Measurements from ENCODE around the gene ZKSCAN3.
A peak's percentile ranks its signal among the peaks of the same experiment; 100 is the strongest.
"Not testable (repeated sequence)": the region's sequence is repeated elsewhere in the genome, so short reads cannot be mapped to it uniquely, and the experiment has no call there.

The ZKSCAN3 gene

DNA sequence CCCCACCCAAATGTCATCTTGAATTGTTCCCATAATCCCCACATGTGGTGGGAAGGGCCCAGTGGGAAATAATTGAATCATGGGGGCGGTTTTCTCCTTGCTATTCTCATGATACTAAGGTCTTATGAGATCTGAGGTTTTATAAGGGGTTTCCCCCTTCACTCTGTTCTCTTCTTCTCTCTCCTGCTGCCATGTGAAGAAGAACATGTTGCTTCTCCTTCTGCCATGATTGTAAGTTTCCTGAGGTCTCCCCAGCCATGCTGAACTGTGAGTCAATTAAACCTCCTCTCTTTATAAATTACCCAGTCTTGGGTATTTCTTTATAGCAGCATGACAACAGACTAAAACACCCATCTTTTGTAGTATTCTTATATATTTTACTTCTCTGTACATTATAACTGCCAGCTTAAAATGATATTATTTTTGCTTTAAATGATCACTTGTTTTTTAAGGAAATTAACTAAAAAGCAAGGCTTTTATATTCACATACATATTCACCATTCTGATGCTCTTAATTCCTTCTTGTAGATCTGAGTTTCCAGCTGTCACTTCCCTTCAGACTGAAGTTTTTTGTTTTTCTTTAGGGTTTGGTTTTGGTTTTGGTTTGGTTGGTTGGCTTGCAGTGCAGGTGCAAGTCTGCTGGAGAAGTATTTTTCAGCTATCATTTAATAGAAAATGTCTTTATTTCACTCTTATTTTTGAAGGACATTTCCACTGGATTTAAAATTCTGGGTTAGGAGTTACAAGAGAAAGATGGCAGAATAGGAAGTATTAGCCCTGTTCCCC is 9.2 kb upstream of the ZKSCAN3 start:
- no peak for DNase-seq (ENCODE audit: low read depth, low spot score)

DNA sequence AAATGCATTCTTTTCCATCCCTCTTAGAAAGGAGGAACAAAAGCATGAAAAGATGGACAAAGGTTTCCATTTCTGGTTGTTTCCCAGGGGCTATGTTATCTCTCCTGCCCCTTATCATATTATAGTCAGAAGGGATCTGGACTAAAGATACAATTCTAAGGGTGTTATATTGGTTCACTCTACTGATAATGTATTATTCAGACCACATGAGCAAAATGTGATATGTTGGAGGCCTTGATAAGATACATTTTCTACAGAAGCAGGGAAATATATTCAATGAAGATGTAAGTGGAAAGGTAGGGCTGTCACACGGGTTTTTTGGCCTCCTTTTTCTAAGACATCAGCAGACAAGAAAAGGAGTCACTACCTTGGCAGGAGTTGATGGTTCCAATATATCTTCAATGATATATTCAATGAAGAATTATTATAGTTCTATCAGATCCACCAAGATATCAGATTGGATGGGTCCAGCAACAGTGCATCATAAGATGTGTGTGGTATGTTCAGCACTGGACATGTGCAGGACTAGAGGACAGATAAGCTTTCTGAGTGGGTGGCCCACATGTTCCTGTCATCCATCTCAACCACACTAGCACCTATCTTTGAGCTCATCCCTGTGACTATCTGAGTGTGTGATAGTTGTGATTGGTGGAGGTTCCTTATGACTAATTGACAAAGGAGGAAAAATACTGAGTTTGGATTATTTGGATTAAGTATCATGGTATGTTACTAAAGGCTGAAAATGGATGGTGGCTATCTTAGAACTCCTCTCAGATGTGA is 5.7 kb upstream of the ZKSCAN3 start:
- no peak for DNase-seq (ENCODE audit: low read depth, low spot score)

- no peak for DNase-seq (ENCODE audit: low read depth, low spot score)
Observed at GRCh38 chr6:28345201-28345600, 4.5 kb upstream of the ZKSCAN3 start.

GRCh38 chr6:28347119-28347518 is 2.6 kb upstream of the ZKSCAN3 start:
- DNase-seq (ENCODE audit: low read depth, low spot score) = no peak

DNA sequence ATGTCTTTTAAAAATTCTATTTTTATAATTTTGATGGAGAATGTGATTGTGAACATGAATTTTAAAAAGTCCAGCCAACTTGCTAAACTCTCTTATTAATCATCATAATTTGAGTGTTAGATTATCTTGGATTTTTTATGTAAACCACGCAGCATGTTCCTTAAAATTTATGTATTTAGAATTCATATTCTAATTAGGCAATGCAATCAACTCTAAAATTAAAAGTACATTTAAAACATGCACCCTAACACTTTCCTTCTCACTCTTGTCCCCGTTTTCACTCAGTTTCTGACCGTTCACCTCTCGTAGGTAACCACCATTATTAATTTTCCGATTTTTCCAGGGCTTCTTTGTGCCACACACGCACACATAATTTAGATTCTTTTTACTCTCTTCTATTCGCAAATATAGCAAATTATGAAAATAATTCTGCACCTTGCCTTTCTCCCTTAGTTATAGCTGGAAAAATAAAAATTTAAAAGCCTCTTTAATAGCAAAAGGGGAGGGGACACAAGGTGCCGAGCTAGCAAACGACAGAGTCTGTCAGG is 329 bp upstream of the ZKSCAN3 start:
- no peak for DNase-seq (ENCODE audit: low read depth, low spot score)

DNA sequence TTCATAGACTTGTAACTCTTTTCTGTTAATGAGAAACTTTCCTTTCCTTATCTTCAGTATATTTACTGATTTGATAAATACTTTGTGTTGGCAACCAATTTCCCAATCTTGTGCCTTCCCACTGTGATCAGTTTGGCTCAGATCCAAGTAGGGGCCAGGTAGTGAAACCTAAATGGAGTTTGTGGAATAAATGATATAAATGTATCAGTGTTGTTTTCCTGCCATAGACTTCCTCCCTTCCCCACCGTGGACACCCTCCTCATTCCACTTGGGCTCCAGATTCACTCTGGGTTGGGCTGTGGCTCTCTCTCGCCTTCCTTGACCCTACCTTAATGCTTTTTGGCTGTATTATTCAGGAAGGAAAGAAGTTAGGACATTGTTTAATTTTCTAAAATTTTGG is 1.3 kb downstream of the ZKSCAN3 start:
- no peak for DNase-seq (ENCODE audit: low read depth, low spot score)

- DNase-seq (ENCODE audit: low read depth, low spot score) = no peak
Observed at GRCh38 chr6:28351493-28351925, 1.8 kb downstream of the ZKSCAN3 start.

GRCh38 chr6:28353356-28353755 is 3.6 kb downstream of the ZKSCAN3 start:
- DNase-seq (ENCODE audit: low read depth, low spot score) = no peak

DNA sequence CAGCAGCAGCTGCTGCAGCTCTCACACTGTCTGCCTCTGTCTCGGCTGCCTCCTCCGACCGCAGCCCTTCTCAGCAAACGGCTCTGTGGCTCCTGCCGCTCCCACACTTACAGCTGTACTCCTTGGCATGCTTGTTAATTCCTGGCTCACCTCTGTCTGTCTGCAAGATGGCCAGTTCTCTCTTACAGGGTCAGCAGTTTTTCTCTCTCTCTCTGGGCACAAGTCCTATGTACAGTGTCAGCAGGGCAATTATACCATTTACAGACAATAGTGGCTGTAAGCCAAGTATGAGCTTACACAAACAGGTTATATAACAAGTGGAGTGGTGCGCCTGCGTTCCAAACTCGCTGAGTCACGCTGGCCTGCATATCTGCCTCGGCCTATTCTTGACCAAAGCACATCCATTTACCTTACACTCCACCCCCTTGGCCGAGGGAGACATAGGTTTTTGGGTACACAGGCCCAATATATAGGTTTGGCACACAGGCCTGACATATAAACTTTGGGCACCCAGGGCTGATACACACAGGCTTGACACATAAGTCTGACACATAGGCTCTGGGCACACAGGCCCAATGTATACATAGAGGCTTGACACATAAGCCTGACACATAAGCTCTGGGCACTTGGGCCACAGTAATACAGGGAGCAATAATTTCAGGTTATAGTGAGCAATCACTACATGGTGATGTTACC is 4.4 kb downstream of the ZKSCAN3 start:
- DNase-seq (ENCODE audit: low read depth, low spot score) = no peak

DNA sequence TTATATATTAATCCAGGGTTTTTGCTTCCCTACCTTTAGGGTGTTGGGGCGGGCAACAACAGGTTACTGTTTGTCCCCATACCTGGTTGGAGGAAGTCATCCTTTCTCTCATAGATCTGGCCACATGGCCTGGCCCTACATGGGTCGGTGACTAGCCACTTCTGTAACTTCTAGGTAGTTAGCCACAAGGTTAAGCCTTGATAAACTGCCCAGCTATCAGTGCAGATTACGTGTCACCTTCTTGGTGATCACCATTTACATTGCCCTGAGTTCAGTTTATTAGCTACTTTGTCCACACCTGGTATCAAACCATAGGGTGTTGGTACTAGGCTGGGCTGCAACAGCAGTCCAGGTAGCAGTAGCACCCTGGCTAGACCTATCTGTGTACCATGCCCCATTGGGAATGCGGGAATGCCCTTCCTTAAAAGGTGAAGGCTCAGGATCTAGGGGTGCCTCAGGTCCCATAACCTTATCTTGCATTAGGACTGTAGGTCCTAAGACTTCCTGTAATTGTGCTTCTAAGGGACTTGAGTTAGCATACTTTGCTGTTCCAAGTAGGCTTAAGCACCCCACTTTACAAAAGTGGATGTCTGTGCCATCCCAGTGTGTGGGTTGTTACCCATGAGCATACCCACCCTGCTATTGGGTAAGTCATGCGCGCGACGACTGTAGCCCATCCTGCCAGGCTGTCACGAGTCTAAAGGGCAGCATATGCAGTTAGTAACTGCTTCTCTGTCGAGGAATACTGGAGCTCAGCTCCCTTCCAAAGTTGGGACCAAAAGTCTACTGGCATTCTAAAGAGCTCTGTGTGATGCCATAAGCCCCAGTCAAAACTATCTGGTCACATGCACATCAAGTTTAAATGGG is 5.2 kb downstream of the ZKSCAN3 start:
- no peak for DNase-seq (ENCODE audit: low read depth, low spot score)

DNA sequence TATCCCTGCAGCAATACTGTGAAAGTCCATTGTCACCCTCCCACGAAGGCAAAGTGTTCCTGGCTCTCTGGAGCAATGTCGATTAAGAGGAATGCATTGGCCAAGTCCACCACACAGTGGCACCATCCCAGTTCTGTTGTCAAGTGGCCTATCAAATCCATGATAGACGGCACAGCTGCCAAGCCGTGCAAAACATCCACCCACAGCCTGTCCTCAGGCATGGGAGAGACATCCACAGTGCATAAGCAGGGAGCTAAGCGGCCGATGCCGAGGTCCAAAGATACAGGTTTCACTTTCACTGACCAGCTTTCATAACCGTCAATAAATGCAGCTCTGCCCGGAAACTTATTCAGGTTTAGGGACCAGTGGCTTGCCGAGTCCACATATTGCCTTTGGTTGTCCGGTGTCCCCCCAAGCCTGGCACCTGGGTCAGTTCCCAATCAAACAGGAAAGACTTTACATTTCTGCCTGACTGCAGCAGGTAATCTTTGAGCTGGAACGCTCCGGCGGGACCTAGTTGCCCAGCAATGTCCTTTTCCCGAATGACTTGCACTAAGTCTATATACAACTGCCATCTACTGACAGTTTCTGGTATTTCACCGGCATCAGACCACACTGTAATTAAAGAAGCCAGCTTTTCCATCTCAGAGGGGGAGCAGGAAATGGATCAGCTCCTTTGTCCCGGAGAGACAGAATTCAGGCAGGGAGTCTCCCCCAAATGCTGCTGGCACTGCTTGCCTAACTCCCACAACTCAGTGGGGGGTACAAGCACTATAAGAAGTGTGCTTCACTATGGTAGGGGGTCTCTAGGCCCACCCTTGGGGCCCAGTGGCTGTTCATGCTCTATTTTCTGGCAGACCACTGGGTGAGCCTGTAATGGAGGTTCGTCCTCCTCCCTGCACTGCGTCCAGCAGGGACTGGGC is 6.3 kb downstream of the ZKSCAN3 start:
- DNase-seq (ENCODE audit: low read depth, low spot score) = peak; percentile 83

DNA sequence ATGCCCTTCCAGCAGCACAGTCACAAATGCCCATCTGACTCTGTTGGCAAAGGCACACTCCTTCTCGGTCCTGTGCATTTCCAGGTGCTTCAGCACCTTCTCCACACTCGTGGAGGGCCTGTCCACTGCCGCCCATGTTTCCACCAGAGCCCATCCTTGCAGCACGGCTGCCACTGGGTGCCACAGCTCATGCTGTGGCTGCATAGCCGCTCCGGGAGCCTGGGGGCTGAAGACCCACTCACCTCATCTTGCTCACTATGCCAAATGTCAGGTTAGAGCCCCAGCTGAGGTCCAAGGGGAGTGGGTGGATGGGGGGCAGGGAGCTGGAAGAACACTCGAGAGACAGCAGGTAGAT is 6.9 kb downstream of the ZKSCAN3 start:
- no peak for DNase-seq (ENCODE audit: low read depth, low spot score)

GRCh38 chr6:28357036-28357435 is 7.3 kb downstream of the ZKSCAN3 start:
- DNase-seq (ENCODE audit: low read depth, low spot score) = no peak

DNA sequence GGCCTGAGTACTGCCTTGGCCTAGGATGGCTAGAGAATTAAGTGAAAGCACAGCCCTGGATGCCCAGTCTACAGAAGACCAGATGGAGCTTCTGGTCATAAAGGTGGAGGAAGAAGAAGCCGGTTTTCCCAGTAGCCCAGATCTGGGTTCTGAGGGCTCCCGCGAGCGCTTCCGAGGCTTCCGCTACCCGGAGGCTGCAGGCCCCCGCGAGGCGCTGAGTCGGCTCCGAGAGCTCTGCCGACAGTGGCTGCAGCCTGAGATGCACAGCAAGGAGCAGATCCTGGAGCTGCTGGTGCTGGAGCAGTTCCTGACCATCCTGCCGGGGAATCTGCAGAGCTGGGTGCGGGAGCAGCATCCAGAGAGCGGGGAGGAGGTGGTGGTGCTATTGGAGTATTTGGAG is 9.8 kb downstream of the ZKSCAN3 start:
- DNase-seq (ENCODE audit: low read depth, low spot score) = not testable (repeated sequence)

DNA sequence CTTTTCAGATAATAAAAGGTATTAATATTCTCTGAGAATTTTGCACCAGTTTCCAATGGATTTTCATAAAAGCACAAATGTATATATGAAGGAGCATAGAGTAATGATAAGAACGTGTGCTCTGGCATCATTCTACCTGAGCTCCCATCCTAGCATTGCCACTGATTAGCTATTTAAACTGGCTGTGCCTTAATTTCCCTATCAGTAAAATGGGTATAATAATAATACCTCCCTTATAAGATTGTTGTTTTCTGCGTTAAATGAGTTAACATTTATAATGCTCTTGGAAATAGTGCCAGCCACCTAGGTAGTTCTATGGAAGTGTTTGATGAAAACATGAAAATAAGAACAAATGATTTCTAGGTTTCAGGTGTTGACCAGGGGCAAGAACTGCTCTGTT is 11.2 kb downstream of the ZKSCAN3 start:
- no peak for DNase-seq (ENCODE audit: low read depth, low spot score)

- not testable (repeated sequence) for DNase-seq (ENCODE audit: low read depth, low spot score)
Observed at GRCh38 chr6:28365590-28365989, 15.8 kb downstream of the ZKSCAN3 start.

GRCh38 chr6:28368522-28368921 is 18.8 kb downstream of the ZKSCAN3 start:
- DNase-seq (ENCODE audit: low read depth, low spot score) = no peak

- DNase-seq (ENCODE audit: low read depth, low spot score) = no peak
Observed at GRCh38 chr6:28369463-28369862, 19.7 kb downstream of the ZKSCAN3 start.

DNA sequence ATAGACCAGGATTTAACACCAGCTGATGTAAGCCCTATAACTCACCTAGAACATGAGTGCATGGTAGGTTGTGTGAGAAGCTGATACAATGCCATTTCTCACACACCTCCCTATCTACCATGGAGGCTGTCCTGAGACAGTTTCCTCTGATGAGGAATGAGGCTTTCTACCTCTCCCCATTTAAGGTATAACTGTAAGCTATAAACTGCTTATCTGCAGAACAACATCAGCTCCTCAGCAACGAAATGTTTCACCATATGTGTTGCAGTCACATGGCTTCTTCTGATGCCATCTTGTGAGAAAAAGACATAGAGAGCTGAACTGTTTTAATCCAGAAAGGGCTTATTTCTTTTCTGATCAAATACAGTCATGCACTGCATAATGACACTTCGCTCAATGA is 20.7 kb downstream of the ZKSCAN3 start:
- no peak for DNase-seq (ENCODE audit: low read depth, low spot score)

- no peak for DNase-seq (ENCODE audit: low read depth, low spot score)
Observed at GRCh38 chr6:28371280-28371679, 21.5 kb downstream of the ZKSCAN3 start.

Data from ELF-1 (cell line).